Caki2 (cell line): ENCODE data around the gene SIGLEC14. TPM values are rescaled to one million over a fixed set of nuclear protein-coding genes. Genes with fewer than 3 reads are reported as not detected.

Experiments
- DNase-seq: peaks from one replicate; pipeline ENCODE4 v3.0.0-alpha.2; 2015; ENCODE audit warnings: low read depth
- in situ Hi-C: cut with HindIII; loops from 2 replicates; pipeline ENCODE4 v1.10.0; 2016; ENCODE audit warnings: low sequenced_read_pairs, low pct_unique_long_range_greater_than_20kb, mixed read lengths
- total RNA-seq: library from RNA; depleted of rRNA; stranded (reverse); fragments of >200 nt; shearing (Covaris generic); gene quantifications from 2 replicates; pipeline ENCODE4 v1.2.3, GENCODE V29; 2014; ENCODE audit warnings: low replicate concordance; rRNA removed

Gene SIGLEC14
- total RNA-seq, 1 experiment from 2014 or later = not detected

DNA sequence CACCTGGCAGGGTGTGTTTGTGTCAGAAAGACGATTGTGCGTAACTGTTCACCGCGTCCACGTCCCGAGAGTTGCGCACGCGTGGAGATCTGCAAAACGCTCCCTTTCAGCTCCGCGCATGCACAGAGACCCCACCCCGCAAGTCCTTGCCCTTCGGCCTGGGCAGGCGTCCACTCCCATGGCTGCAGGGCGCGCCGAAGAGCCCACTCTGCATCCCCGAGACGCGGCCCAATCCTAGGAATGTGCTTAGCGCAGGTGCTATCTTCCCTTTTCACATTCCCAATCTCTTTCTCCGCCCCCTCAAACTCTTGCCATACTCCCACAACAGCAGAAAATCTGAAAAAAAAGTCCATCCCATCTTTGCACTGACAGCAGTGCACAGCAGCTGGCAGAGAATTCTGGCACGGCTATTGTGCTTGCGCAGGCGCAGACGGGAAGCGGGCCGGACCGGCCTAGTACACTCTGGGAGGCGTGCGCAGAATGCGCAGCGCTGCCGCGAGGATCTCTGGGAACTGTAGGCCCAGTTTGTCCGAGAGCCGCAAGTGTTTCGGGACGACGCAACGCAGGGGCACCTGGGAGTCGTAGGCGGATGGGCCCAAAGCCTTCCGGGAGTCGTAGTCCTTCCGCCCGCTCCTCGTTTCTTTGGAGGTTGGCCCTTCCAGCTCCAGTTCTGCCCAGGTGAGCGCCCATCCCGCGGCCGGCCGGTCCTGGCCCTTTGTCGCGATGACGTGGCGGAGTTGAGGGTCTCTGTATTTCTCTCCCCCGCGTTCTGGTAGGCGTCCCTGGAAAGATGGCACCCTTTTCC is 52.5 kb downstream of the SIGLEC14 start:
- in situ Hi-C loops = no loop called here
- peak; percentile 87 for DNase-seq

DNA sequence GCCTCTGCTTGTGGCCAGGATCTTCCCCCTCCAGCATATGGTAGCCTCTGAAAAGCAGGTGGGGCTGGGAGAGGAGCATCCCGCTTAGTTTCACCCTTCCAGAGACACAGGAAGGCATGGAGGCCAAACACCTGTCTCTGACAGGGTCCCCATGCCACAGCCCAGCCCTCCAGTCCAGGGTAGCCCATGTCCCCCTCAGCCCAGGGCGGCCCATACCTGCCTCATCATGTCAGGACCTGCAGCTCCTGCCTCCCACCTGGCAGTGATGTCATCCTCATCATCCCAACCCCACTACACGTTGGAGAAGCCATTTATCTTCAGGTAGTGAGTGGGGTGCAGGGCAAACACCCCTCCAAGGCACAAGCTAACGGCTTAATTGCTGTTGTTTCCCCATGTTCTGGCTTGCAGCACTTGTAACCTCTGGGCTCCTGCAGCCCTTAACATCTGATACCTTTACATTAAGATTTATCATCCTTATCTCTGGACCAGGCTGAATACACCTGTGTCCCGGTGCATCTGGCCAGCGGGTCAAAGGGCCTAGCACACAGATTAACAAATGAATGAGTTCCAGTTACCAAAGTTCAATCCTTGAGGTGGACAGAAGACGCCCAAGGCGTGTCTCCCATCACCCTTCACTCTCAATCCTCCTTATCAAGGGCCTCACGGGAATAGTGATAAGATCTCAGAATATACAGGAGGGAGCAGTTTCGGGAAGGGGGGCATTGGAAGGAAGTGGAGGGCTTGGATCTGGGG is 53.3 kb downstream of the SIGLEC14 start:
- no peak for DNase-seq
- in situ Hi-C loops = no loop called here

Other genes with a start within 250 kb of the SIGLEC14 start
- not detected in 2 replicates for gene SIGLEC10, start 229.2 kb downstream of the SIGLEC14 start, total RNA-seq
- not detected in 2 replicates for gene SIGLEC8, start 188.4 kb downstream of the SIGLEC14 start, total RNA-seq
- not detected in 2 replicates for gene CEACAM18, start 168.3 kb downstream of the SIGLEC14 start, total RNA-seq
- not detected in 2 replicates for gene SIGLEC12, start 145.0 kb downstream of the SIGLEC14 start, total RNA-seq
- gene SIGLEC6, start 115.2 kb downstream of the SIGLEC14 start, total RNA-seq = not detected in 2 replicates
- 2.5 and 10.8 TPM in 2 replicates for gene ZNF175, start 75.5 kb downstream of the SIGLEC14 start, total RNA-seq
- gene SIGLEC5, start 16.4 kb downstream of the SIGLEC14 start, total RNA-seq = not detected in 2 replicates
- 2.1 and 4.9 TPM in 2 replicates for gene SPACA6, start 46.5 kb upstream of the SIGLEC14 start, total RNA-seq
- gene HAS1, start 77.2 kb upstream of the SIGLEC14 start, total RNA-seq = not detected in 2 replicates
- gene FPR1, start 105.1 kb upstream of the SIGLEC14 start, total RNA-seq = not detected in 2 replicates
- gene FPR2, start 114.4 kb upstream of the SIGLEC14 start, total RNA-seq = 1.1 TPM in 1 of 2 replicates, not detected in the other
- gene FPR3, start 148.3 kb upstream of the SIGLEC14 start, total RNA-seq = not detected in 2 replicates
- not detected in 2 replicates for gene ZNF577, start 241.1 kb upstream of the SIGLEC14 start, total RNA-seq